Measurements from ENCODE around the gene RPL22. TPM values are rescaled to one million over a fixed set of nuclear protein-coding genes. Genes with fewer than 3 reads are reported as not detected.
A peak's percentile ranks its signal among the peaks of the same experiment; 100 is the strongest.

RPL22 gene
- total RNA-seq, 1 donor = 169 TPM

DNA sequence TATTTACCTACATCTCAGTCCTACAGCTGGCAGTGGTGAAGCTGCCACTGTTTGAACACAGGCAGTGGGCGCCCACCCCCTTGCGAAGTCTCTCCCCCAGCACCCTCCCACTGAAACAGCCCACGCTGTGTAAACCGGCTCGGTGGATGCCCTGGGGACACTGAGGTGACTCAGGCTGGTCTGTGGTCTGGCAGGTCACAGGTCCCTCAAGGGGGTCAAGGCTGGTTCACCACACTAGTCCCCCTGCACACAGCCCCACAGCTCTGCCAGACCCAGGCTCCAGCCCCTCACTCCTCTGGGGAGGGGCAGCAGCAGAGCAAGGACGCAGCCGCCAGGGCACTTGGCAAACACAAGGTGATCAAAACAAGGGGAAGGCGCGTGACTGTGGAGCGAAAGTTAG is 26.8 kb downstream of the RPL22 start:
- TF ChIP-seq, protein P1, sequence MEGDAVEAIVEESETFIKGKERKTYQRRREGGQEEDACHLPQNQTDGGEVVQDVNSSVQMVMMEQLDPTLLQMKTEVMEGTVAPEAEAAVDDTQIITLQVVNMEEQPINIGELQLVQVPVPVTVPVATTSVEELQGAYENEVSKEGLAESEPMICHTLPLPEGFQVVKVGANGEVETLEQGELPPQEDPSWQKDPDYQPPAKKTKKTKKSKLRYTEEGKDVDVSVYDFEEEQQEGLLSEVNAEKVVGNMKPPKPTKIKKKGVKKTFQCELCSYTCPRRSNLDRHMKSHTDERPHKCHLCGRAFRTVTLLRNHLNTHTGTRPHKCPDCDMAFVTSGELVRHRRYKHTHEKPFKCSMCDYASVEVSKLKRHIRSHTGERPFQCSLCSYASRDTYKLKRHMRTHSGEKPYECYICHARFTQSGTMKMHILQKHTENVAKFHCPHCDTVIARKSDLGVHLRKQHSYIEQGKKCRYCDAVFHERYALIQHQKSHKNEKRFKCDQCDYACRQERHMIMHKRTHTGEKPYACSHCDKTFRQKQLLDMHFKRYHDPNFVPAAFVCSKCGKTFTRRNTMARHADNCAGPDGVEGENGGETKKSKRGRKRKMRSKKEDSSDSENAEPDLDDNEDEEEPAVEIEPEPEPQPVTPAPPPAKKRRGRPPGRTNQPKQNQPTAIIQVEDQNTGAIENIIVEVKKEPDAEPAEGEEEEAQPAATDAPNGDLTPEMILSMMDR (IDR thresholded peaks at IDR 0.05; ENCODE audit: insufficient read depth, low read length) = no peak
- H3K4me3 ChIP-seq (ENCODE audit: low read depth, low read length) = no peak overlapping the region
- no peak for DNase-seq (ENCODE audit: low read depth)

DNA sequence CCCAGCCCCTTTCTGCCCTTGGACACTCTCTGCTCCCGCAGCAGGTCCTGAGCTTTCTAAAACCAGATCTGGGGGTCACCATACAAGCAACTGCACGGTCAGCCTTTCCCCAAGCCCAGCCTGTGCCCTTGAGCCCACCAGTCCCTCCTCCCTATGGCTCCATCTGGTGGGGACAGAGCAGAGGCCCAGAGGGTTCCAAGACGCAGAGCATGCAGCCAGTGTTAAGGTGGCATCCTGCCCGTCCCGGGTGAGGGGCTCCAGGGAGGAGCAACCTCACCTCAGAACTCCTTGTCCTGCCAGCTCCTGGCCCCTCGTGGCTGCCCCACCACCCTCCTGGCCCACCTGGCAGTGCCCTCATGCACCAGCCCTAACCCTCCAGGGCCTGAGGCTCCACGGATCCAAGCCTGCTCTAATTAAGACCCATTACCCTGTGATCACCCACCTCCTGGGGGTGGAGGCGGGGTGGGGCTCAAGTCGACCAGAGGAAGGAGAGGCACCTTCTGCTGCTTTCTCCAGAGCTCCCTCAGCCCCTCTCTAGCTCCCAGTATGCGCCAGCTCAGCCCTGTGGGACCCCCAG is 27.8 kb downstream of the RPL22 start:
- DNase-seq (ENCODE audit: low read depth) = no peak

DNA sequence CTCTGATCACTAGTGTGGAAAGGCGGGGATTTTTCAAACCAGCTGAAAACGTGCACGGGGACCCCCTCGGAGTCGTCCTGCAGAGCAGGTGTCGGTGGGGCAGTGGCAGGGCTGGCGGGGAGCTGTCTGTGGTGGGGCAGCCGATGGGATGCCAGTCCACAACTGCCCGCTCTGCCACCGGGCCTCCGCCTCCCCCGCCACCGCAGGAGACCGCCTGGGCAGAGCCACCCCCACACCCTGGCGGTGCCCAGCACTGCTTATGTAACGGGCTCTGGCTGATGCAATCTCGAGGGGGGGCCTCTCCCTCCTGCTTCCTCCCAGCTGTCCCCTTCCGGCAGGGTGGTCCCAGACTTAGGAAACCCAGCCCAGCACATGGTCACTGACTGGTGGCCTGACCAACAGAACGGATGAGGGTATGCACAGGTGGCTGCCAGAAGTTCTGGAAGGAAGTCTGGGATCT is 28.6 kb downstream of the RPL22 start:
- no peak overlapping the region for H3K4me3 ChIP-seq (ENCODE audit: low read depth, low read length)
- DNase-seq (ENCODE audit: low read depth) = no peak
- TF ChIP-seq, protein P1 (IDR thresholded peaks at IDR 0.05; ENCODE audit: insufficient read depth, low read length) = no peak

More for the DNA sequence above, 27.8 kb downstream of the RPL22 start:
- TF ChIP-seq, protein P1 (IDR thresholded peaks at IDR 0.05; ENCODE audit: insufficient read depth, low read length) = peak; percentile 31
- no peak overlapping the region for H3K4me3 ChIP-seq (ENCODE audit: low read depth, low read length)

DNA sequence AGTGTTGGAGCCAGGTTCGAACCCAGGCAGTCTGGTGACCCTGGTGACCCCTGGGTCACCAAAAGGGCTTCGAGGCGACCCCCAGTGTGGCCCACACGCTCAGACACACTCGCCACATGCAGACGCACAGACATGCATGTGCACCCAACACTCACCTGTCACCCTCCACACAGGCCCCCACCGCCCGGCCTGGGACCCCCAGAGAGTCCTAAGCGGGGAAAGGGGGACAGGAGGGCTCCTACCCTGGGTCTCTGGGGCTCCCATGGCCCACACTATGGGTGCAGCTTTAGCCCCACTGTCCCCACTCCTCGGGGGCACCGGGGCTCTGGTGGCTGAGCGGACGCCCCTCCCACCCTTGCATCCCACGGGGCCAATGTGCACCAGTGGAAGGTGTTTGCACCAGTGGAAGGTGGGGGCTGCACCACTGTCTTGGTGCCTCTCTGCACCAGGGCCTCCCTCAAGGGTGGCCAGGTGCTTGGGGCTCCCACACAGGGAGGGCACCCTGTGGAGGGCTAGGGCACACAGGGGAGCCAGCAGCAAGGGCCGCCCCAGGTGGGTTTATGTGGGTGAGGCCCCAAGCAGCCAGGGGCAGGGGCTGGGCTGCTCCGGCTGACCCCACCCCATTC is 29.2 kb downstream of the RPL22 start:
- TF ChIP-seq, protein P1 (IDR thresholded peaks at IDR 0.05; ENCODE audit: insufficient read depth, low read length) = no peak
- no peak for DNase-seq (ENCODE audit: low read depth)
- no peak overlapping the region for H3K4me3 ChIP-seq (ENCODE audit: low read depth, low read length)

DNA sequence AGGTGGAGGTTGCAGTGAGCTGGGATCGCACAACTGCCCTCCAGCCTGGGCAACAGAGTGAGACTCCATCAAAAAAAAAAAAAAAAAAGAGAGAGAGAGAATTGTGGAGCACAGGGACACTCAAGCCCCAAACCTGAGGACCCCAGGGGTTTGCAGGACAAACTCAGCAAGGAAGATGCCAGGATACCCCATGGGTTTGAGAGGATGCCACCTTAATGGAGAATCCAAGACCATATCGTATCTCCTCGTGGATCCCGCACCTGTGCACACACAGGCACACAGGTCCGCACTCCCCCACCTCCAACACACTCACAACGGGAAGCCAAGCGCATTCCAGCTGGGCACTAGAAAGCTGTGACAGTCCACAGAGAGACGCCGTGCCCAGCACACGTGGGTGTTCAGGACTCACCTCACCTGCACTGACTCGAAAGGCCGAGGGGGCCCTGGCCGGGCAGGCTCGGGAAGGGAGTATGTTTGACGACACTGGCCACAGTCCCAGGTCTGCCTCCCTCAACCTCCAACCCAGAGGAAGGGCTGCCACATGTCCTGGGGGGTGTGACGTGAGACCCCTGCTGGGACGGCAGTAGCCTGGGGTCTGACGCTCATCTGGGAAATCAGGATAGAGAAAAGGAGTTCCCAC is 30.3 kb downstream of the RPL22 start:
- DNase-seq (ENCODE audit: low read depth) = no peak
- TF ChIP-seq, protein P1 (IDR thresholded peaks at IDR 0.05; ENCODE audit: insufficient read depth, low read length) = no peak
- H3K4me3 ChIP-seq (ENCODE audit: low read depth, low read length) = no peak overlapping the region

DNA sequence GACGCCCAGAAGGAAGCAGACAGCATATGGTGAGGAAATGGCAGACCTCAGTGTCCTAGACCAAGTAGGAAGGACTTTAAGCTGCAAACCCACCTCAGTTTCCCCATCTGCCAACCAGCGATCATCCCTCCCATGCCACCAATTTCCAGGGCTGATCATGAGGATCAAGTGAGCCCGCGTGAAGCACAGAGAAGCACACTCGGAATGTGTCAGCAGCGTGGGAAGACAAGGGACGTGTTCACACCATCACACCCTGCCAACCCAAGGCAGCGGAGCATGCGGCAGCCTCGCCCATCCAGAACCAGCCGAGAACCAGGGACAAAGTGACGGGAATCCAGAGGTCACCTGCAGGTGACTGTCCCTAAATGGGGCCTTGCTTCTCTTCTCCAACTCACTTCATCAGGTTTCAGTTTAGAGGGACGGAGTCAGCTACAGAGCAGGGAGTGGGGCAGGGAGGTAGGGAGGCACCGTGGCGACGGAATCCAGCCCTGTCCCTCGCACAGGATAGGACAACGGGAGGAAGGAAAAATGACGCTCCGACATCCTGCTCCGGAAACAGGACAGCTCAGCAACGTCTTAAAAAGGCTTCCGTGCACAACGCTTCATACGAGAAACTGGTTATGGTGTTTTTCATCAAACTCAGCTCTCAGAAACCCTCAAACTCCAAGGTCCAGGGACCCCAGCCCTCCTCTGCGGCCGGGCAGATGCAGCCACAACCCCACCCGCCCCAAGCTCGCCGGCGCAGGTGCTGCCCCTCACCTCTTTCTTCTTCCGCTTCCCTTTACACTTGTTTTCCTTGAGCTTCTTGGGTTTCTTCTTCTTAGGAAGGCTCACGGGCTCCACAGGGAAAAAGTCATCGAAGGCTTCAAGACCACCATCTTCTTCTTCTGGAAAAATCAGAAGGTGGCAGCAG is 31.7 kb downstream of the RPL22 start:
- H3K4me3 ChIP-seq (ENCODE audit: low read depth, low read length) = no peak overlapping the region
- no peak for DNase-seq (ENCODE audit: low read depth)
- TF ChIP-seq, protein P1 (IDR thresholded peaks at IDR 0.05; ENCODE audit: insufficient read depth, low read length) = no peak
